ENCODE results near the gene VGLL4. TPM values are rescaled to one million over a fixed set of nuclear protein-coding genes. Genes with fewer than 3 reads are reported as not detected.

Gene VGLL4
- total RNA-seq, 1 experiment from 2014 or later, result 31.7 TPM

GRCh38 chr3:11618904-11619303 is 24.8 kb downstream of the VGLL4 start:
- no peak overlapping the region for H3K27ac Mint-ChIP-seq (ENCODE audit: low read depth, unreplicated experiment)
- intact Hi-C loops (cut with micrococcal nuclease), result no loop called here
- H3K9me3 Mint-ChIP-seq (ENCODE audit: unreplicated experiment), result no peaks in the 10 kb centered on the region
- CTCF ChIA-PET, result interaction anchor here (0.5 to 1.6 kb wide), 2 partner anchors 186 to 240 kb away, joined by 4 to 5 read pairs; no protein-coding TSS in a partner anchor
- peaks cover 6% of the 10 kb centered on the region for H3K36me3 Mint-ChIP-seq (ENCODE audit: insufficient read depth, unreplicated experiment)
- peaks cover 20% of the 10 kb centered on the region for H3K4me1 Mint-ChIP-seq (ENCODE audit: insufficient read depth, unreplicated experiment)
- DNase-seq (ENCODE audit: unreplicated experiment), result no peak
- H3K4me3 Mint-ChIP-seq (ENCODE audit: unreplicated experiment), result no peak overlapping the region
- no TSS peak for BruUV-seq (replicated peaks)
- no peaks in the 10 kb centered on the region for H3K27me3 Mint-ChIP-seq (ENCODE audit: insufficient read depth, unreplicated experiment)
- POLR2A ChIA-PET, result interaction anchor here (3.7 kb wide), 1 partner anchor 19 kb away, joined by 8 read pairs; no protein-coding TSS in a partner anchor
- no peak for TF ChIP-seq CTCF (IDR thresholded peaks at IDR 0.05; ENCODE audit: unreplicated experiment)

- no peaks in the 10 kb centered on the region for H3K27me3 Mint-ChIP-seq (ENCODE audit: insufficient read depth, unreplicated experiment)
- no peaks in the 10 kb centered on the region for H3K9me3 Mint-ChIP-seq (ENCODE audit: unreplicated experiment)
- H3K36me3 Mint-ChIP-seq (ENCODE audit: insufficient read depth, unreplicated experiment), result peaks cover 6% of the 10 kb centered on the region
- TF ChIP-seq CTCF (IDR thresholded peaks at IDR 0.05; ENCODE audit: unreplicated experiment), result no peak
- intact Hi-C loops (cut with micrococcal nuclease), result no loop called here
- no TSS peak for BruUV-seq (replicated peaks)
- ChIA-PET POLR2A (interaction anchor here (1.0 to 1.4 kb wide), 3 partner anchors 9 to 35 kb away, joined by 3 read pairs; no protein-coding TSS in a partner anchor), CTCF (interaction anchor here (0.6 to 1.3 kb wide), 3 partner anchors 11 to 94 kb away, joined by 4 read pairs; no protein-coding TSS in a partner anchor)
- no peak for DNase-seq (ENCODE audit: unreplicated experiment)
- peaks cover 25% of the 10 kb centered on the region for H3K4me1 Mint-ChIP-seq (ENCODE audit: insufficient read depth, unreplicated experiment)
- H3K4me3 Mint-ChIP-seq (ENCODE audit: unreplicated experiment), result no peak overlapping the region
- H3K27ac Mint-ChIP-seq (ENCODE audit: low read depth, unreplicated experiment), result no peak overlapping the region
Measured at GRCh38 chr3:11616551-11616950, 27.2 kb downstream of the VGLL4 start.

GRCh38 chr3:11613851-11614487 is 29.7 kb downstream of the VGLL4 start:
- Mint-ChIP-seq H3K9me3 (ENCODE audit: unreplicated experiment) (no peaks in the 10 kb centered on the region), H3K4me1 (ENCODE audit: insufficient read depth, unreplicated experiment) (peaks cover 32% of the 10 kb centered on the region), H3K27me3 (ENCODE audit: insufficient read depth, unreplicated experiment) (no peaks in the 10 kb centered on the region), H3K4me3 (ENCODE audit: unreplicated experiment) (no peak overlapping the region), H3K36me3 (ENCODE audit: insufficient read depth, unreplicated experiment) (peaks cover 19% of the 10 kb centered on the region), H3K27ac (ENCODE audit: low read depth, unreplicated experiment) (no peak overlapping the region)
- TF ChIP-seq CTCF (IDR thresholded peaks at IDR 0.05; ENCODE audit: unreplicated experiment), result no peak
- CTCF ChIA-PET, result interaction anchor here (1.4 kb wide), 1 partner anchor 12 kb away, joined by 6 read pairs; no protein-coding TSS in a partner anchor
- DNase-seq (ENCODE audit: unreplicated experiment), result no peak
- intact Hi-C loops (cut with micrococcal nuclease), result no loop called here
- POLR2A ChIA-PET, result interaction anchor here (1.0 kb wide), 1 partner anchor 24 kb away, joined by 4 read pairs; no protein-coding TSS in a partner anchor
- no TSS peak for BruUV-seq (replicated peaks)

- intact Hi-C loops (cut with micrococcal nuclease), result no loop called here
- no TSS peak for BruUV-seq (replicated peaks)
- DNase-seq (ENCODE audit: unreplicated experiment), result no peak
- H3K36me3 Mint-ChIP-seq (ENCODE audit: insufficient read depth, unreplicated experiment), result peaks cover 19% of the 10 kb centered on the region
- ChIA-PET POLR2A (interaction anchor here (1.0 kb wide), 1 partner anchor 23 kb away, joined by 4 read pairs; no protein-coding TSS in a partner anchor), CTCF (no interaction called here)
- H3K9me3 Mint-ChIP-seq (ENCODE audit: unreplicated experiment), result no peaks in the 10 kb centered on the region
- H3K4me1 Mint-ChIP-seq (ENCODE audit: insufficient read depth, unreplicated experiment), result peaks cover 34% of the 10 kb centered on the region
- H3K27me3 Mint-ChIP-seq (ENCODE audit: insufficient read depth, unreplicated experiment), result no peaks in the 10 kb centered on the region
- no peak for TF ChIP-seq CTCF (IDR thresholded peaks at IDR 0.05; ENCODE audit: unreplicated experiment)
- no peak overlapping the region for H3K27ac Mint-ChIP-seq (ENCODE audit: low read depth, unreplicated experiment)
- H3K4me3 Mint-ChIP-seq (ENCODE audit: unreplicated experiment), result no peak overlapping the region
Measured at GRCh38 chr3:11613319-11613718, 30.4 kb downstream of the VGLL4 start.
